HFF-Myc (cell line): ENCODE data around the gene MCC.

Source experiments
- DNase-seq: peaks from one replicate; pipeline ENCODE4 v3.0.0-alpha.2; 2011; ENCODE audit warnings: low read depth; ENCODE audit errors: extremely low read depth
- H3K4me3 ChIP-seq: replicated peaks from 2 replicates; pipeline ENCODE4 v1.5.1; 2011; ENCODE audit warnings: low read depth, mild to moderate bottlenecking, control low read depth, low read length
- CTCF ChIP-seq: IDR thresholded peaks from 2 replicates; pipeline ENCODE4 v1.5.1; 2012; ENCODE audit warnings: mild to moderate bottlenecking, low read depth, low read length, control low read depth; ENCODE audit errors: missing control alignments

Gene MCC

DNA sequence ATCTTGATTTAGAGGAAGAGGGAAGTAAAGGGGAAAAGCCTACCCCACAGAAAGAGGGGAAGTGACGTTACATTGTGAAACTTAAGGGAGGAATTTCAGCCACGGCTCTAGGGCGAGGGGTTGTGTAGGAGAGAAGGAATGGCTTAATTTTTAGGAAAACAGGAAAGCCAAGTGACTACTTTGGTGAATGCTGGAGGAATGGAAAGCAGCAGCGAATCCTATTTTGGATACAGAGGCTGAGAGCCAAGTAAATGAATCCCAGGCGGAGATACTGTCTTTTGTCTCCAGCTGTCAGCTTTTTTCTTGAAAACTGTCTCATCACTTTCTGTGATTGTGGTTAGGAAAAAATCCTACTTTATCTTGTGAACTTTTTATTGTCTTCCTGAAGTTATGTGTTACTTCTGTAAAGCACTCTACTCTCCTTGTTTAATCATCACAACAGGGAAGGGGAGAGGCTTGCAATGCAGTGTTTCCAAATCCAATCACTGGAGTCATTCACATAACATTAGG, 241.8 kb downstream of the MCC start:
- no peak for DNase-seq
- TF ChIP-seq CTCF, result no peak
- no peak overlapping the region for H3K4me3 ChIP-seq

DNA sequence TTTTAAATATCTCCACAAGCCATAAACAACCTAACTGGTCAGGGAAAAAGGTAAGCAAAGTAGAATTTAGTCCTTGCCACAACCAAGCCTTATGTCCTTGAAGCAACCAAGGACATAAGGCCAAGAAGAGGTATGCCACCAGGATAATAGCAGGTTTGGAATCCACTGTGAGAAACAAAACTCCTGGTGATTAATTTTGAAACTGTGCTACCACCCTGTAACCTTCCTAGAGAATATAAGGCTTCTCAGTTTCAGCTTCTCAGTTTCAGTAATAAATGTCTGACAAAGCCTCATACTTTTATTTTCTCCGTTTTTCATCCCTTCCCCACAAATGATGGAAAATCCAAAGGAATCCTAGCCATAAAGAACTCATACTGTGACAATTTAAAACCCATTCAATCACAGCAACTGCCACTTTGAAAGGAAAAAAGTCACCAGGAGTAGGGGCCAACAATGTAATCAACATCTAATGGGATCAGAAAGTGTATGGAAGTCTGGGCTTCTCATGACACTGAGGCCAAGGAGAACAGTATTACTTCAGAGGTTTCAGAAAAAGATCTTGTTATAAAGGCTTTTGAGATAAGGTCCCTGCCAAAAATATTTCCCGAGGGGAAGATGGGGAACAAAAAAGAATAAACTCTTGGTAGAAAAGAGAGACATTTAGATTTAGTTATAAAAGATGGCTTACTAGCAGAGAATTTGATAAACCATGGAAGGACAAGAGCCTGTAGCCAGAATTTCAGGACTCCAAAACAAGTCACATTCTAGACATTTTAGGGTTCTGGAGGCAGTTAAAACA, 242.6 kb downstream of the MCC start:
- H3K4me3 ChIP-seq, result no peak overlapping the region
- TF ChIP-seq CTCF, result no peak
- no peak for DNase-seq

GRCh38 chr5:113244966-113245365, 243.3 kb downstream of the MCC start:
- no peak for DNase-seq
- H3K4me3 ChIP-seq, result no peak overlapping the region
- TF ChIP-seq CTCF, result no peak

DNA sequence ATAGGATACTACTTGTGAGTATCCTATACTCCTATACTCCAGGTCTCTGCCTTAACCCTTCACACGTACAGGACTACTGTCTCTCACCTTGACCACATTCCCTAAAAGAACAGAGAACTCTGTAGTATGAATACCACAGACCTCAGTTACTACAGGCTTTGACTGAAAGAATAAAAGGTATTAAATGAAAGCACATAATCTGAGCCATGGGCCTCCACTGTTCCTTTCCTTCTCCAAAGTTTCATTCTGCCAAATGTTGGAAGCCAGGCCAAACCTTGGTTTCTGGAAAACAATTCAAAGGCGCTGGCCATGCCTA, 244.9 kb downstream of the MCC start:
- TF ChIP-seq CTCF, result no peak
- DNase-seq, result no peak
- no peak overlapping the region for H3K4me3 ChIP-seq

- no peak for TF ChIP-seq CTCF
- no peak for DNase-seq
- no peak overlapping the region for H3K4me3 ChIP-seq
Observed at GRCh38 chr5:113242481-113243348, 245.5 kb downstream of the MCC start.

- TF ChIP-seq CTCF, result no peak
- DNase-seq, result no peak
- H3K4me3 ChIP-seq, result no peak overlapping the region
Observed at GRCh38 chr5:113240951-113241726, 247.1 kb downstream of the MCC start.
